ENCODE results near the gene SARM1.
"Not testable (repeated sequence)": the region's sequence is repeated elsewhere in the genome, so short reads cannot be mapped to it uniquely, and the experiment has no call there.

Gene SARM1

GRCh38 chr17:28333083-28333746 lies 38.3 kb upstream of the SARM1 start:
- Histone ChIP-seq H3K4me1 (ENCODE audit: control insufficient read depth, insufficient read depth, low read length) (peaks cover 31% of the 10 kb centered on the region), H3K9me3 (ENCODE audit: control insufficient read depth in 2 of 2, low read length in 2 of 2) (no peaks in the 10 kb centered on the region), H3K36me3 (ENCODE audit: control insufficient read depth in 2 of 2, insufficient read depth in 2 of 2, low read length in 2 of 2) (peaks cover 20 to 21% of the 10 kb centered on the region in 2 donors), H3K27me3 (ENCODE audit: control insufficient read depth in 1 of 2, insufficient read depth in 2 of 2, low read length in 2 of 2) (no peaks in the 10 kb centered on the region), H3K27ac (ENCODE audit: low read length) (no peak overlapping the region), H3K4me3 (ENCODE audit: low read length in 2 of 2) (no peak overlapping the region), H3K9ac (ENCODE audit: low read length in 2 of 2) (peak overlapping the region in 1 of 2 donors; percentile 5)

GRCh38 chr17:28334171-28334570 lies 37.3 kb upstream of the SARM1 start:
- Histone ChIP-seq H3K4me3 (ENCODE audit: low read length in 2 of 2) (peak overlapping the region; percentile 95 to 96), H3K27ac (ENCODE audit: low read length) (no peak overlapping the region), H3K27me3 (ENCODE audit: control insufficient read depth in 1 of 2, insufficient read depth in 2 of 2, low read length in 2 of 2) (no peaks in the 10 kb centered on the region), H3K9ac (ENCODE audit: low read length in 2 of 2) (peak overlapping the region; percentile 3 to 87), H3K36me3 (ENCODE audit: control insufficient read depth in 2 of 2, insufficient read depth in 2 of 2, low read length in 2 of 2) (peaks cover 13 to 14% of the 10 kb centered on the region in 2 donors), H3K9me3 (ENCODE audit: control insufficient read depth in 2 of 2, low read length in 2 of 2) (no peaks in the 10 kb centered on the region), H3K4me1 (ENCODE audit: control insufficient read depth, insufficient read depth, low read length) (peaks cover 31% of the 10 kb centered on the region)

GRCh38 chr17:28334666-28335200 lies 36.8 kb upstream of the SARM1 start:
- peak overlapping the region; percentile 95 to 96 for H3K4me3 ChIP-seq (ENCODE audit: low read length in 2 of 2)
- H3K27ac ChIP-seq (ENCODE audit: low read length), result peak overlapping the region; percentile 88
- peaks cover 10% of the 10 kb centered on the region in 2 donors for H3K36me3 ChIP-seq (ENCODE audit: control insufficient read depth in 2 of 2, insufficient read depth in 2 of 2, low read length in 2 of 2)
- H3K27me3 ChIP-seq (ENCODE audit: control insufficient read depth in 1 of 2, insufficient read depth in 2 of 2, low read length in 2 of 2), result no peaks in the 10 kb centered on the region
- H3K4me1 ChIP-seq (ENCODE audit: control insufficient read depth, insufficient read depth, low read length), result peaks cover 31% of the 10 kb centered on the region
- H3K9me3 ChIP-seq (ENCODE audit: control insufficient read depth in 2 of 2, low read length in 2 of 2), result no peaks in the 10 kb centered on the region
- H3K9ac ChIP-seq (ENCODE audit: low read length in 2 of 2), result peak overlapping the region; percentile 82 to 87

GRCh38 chr17:28335201-28335958 lies 36.1 kb upstream of the SARM1 start, which contains the start of the genes IFT20 and TNFAIP1:
TSS of gene IFT20 (minus strand) at chr17:28335472. CDS start at chr17:28331985, 3,487 bp downstream.
TSS of gene TNFAIP1 (plus strand) at chr17:28335761. CDS start at chr17:28339522, 3,761 bp downstream.
- peaks cover 10 to 14% of the 10 kb centered on the region in 2 donors for H3K36me3 ChIP-seq (ENCODE audit: control insufficient read depth in 2 of 2, insufficient read depth in 2 of 2, low read length in 2 of 2)
- no peaks in the 10 kb centered on the region for H3K9me3 ChIP-seq (ENCODE audit: control insufficient read depth in 2 of 2, low read length in 2 of 2)
- H3K9ac ChIP-seq (ENCODE audit: low read length in 2 of 2), result peak within 1 kb of the TSS; percentile 94 to 97
- H3K27me3 ChIP-seq (ENCODE audit: control insufficient read depth in 1 of 2, insufficient read depth in 2 of 2, low read length in 2 of 2), result no peaks in the 10 kb centered on the region
- H3K27ac ChIP-seq (ENCODE audit: low read length), result peak within 1 kb of the TSS; percentile 88
- peaks cover 31% of the 10 kb centered on the region for H3K4me1 ChIP-seq (ENCODE audit: control insufficient read depth, insufficient read depth, low read length)
- H3K4me3 ChIP-seq (ENCODE audit: low read length in 2 of 2), result peak within 1 kb of the TSS; percentile 95 to 96

- Histone ChIP-seq H3K27me3 (ENCODE audit: control insufficient read depth in 1 of 2, insufficient read depth in 2 of 2, low read length in 2 of 2) (no peaks in the 10 kb centered on the region), H3K9me3 (ENCODE audit: control insufficient read depth in 2 of 2, low read length in 2 of 2) (no peaks in the 10 kb centered on the region), H3K4me1 (ENCODE audit: control insufficient read depth, insufficient read depth, low read length) (peaks cover 31% of the 10 kb centered on the region), H3K27ac (ENCODE audit: low read length) (peak overlapping the region; percentile 88), H3K9ac (ENCODE audit: low read length in 2 of 2) (peak overlapping the region; percentile 94 to 97), H3K36me3 (ENCODE audit: control insufficient read depth in 2 of 2, insufficient read depth in 2 of 2, low read length in 2 of 2) (peaks cover 12 to 19% of the 10 kb centered on the region in 2 donors), H3K4me3 (ENCODE audit: low read length in 2 of 2) (peak overlapping the region; percentile 94 to 96)
Observed at GRCh38 chr17:28335959-28336871, 35.3 kb upstream of the SARM1 start.

GRCh38 chr17:28338056-28338768 lies 33.3 kb upstream of the SARM1 start:
- H3K9ac ChIP-seq (ENCODE audit: low read length in 2 of 2), result peak overlapping the region in 1 of 2 donors; percentile 13
- H3K4me3 ChIP-seq (ENCODE audit: low read length in 2 of 2), result no peak overlapping the region
- peak overlapping the region; percentile 26 for H3K27ac ChIP-seq (ENCODE audit: low read length)
- no peaks in the 10 kb centered on the region for H3K27me3 ChIP-seq (ENCODE audit: control insufficient read depth in 1 of 2, insufficient read depth in 2 of 2, low read length in 2 of 2)
- H3K4me1 ChIP-seq (ENCODE audit: control insufficient read depth, insufficient read depth, low read length), result peaks cover 30% of the 10 kb centered on the region
- H3K36me3 ChIP-seq (ENCODE audit: control insufficient read depth in 2 of 2, insufficient read depth in 2 of 2, low read length in 2 of 2), result peaks cover 19 to 30% of the 10 kb centered on the region in 2 donors
- no peaks in the 10 kb centered on the region for H3K9me3 ChIP-seq (ENCODE audit: control insufficient read depth in 2 of 2, low read length in 2 of 2)

GRCh38 chr17:28338769-28339212 lies 32.7 kb upstream of the SARM1 start:
- not testable (repeated sequence) for H3K9ac ChIP-seq (ENCODE audit: low read length in 2 of 2); H3K4me3 ChIP-seq (ENCODE audit: low read length in 2 of 2); H3K9me3 ChIP-seq (ENCODE audit: control insufficient read depth in 2 of 2, low read length in 2 of 2); H3K27ac ChIP-seq (ENCODE audit: low read length); H3K27me3 ChIP-seq (ENCODE audit: control insufficient read depth in 1 of 2, insufficient read depth in 2 of 2, low read length in 2 of 2)
- Histone ChIP-seq H3K36me3 (ENCODE audit: control insufficient read depth in 2 of 2, insufficient read depth in 2 of 2, low read length in 2 of 2) (peaks cover 22 to 34% of the 10 kb centered on the region in 2 donors), H3K4me1 (ENCODE audit: control insufficient read depth, insufficient read depth, low read length) (peaks cover 25% of the 10 kb centered on the region)

GRCh38 chr17:28339431-28339830 lies 32.1 kb upstream of the SARM1 start:
- Histone ChIP-seq H3K4me3 (ENCODE audit: low read length in 2 of 2) (no peak overlapping the region), H3K9me3 (ENCODE audit: control insufficient read depth in 2 of 2, low read length in 2 of 2) (no peaks in the 10 kb centered on the region), H3K4me1 (ENCODE audit: control insufficient read depth, insufficient read depth, low read length) (peaks cover 19% of the 10 kb centered on the region), H3K36me3 (ENCODE audit: control insufficient read depth in 2 of 2, insufficient read depth in 2 of 2, low read length in 2 of 2) (peaks cover 26 to 39% of the 10 kb centered on the region in 2 donors), H3K9ac (ENCODE audit: low read length in 2 of 2) (no peak overlapping the region), H3K27ac (ENCODE audit: low read length) (no peak overlapping the region), H3K27me3 (ENCODE audit: control insufficient read depth in 1 of 2, insufficient read depth in 2 of 2, low read length in 2 of 2) (no peaks in the 10 kb centered on the region)

- no peak overlapping the region for H3K9ac ChIP-seq (ENCODE audit: low read length in 2 of 2)
- no peaks in the 10 kb centered on the region for H3K9me3 ChIP-seq (ENCODE audit: control insufficient read depth in 2 of 2, low read length in 2 of 2)
- no peaks in the 10 kb centered on the region for H3K27me3 ChIP-seq (ENCODE audit: control insufficient read depth in 1 of 2, insufficient read depth in 2 of 2, low read length in 2 of 2)
- no peak overlapping the region for H3K4me3 ChIP-seq (ENCODE audit: low read length in 2 of 2)
- H3K27ac ChIP-seq (ENCODE audit: low read length), result no peak overlapping the region
- peaks cover 30 to 46% of the 10 kb centered on the region in 2 donors for H3K36me3 ChIP-seq (ENCODE audit: control insufficient read depth in 2 of 2, insufficient read depth in 2 of 2, low read length in 2 of 2)
- H3K4me1 ChIP-seq (ENCODE audit: control insufficient read depth, insufficient read depth, low read length), result peaks cover 12% of the 10 kb centered on the region
Observed at GRCh38 chr17:28340374-28340773, 31.1 kb upstream of the SARM1 start.
